Prostate gland (tissue), 2 donors: ENCODE results near the gene RBM38. TPM values are rescaled to one million over a fixed set of nuclear protein-coding genes. Genes with fewer than 3 reads are reported as not detected.

ENCODE experiments used
- DNase-seq: peaks from one replicate; pipeline ENCODE4 v3.0.0-alpha.2; 2019; ENCODE audit warnings: low spot score
- H3K27ac ChIP-seq, 2 donors: fragments of 200-600 bp; sonication (generic); 2 replicates each; pipeline ENCODE4 v1.5.1; 2017 to 2019
- H3K27me3 ChIP-seq: fragments of 200-600 bp; sonication (generic); replicated peaks from 2 replicates; pipeline ENCODE4 v1.5.1; 2019; ENCODE audit not compliant: insufficient read depth
- H3K36me3 ChIP-seq, 2 donors: fragments of 200-600 bp; sonication (generic); 1 replicate in 1 of 2; 2 replicates in 1 of 2; pipeline versions ENCODE4 v1.5.1 to v1.8.1; 2017 to 2019
- H3K4me1 ChIP-seq: fragments of 200-600 bp; sonication (generic); replicated peaks from 2 replicates; pipeline ENCODE4 v1.5.1; 2019
- H3K4me3 ChIP-seq, 2 donors: fragments of 200-600 bp; sonication (generic); 2 replicates each; pipeline ENCODE4 v1.5.1; 2017 to 2019
- H3K9me3 ChIP-seq: fragments of 200-600 bp; sonication (generic); 2 replicates; pipeline ENCODE4 v1.5.1; 2017
- CTCF ChIP-seq, 4 experiments: fragments of 200-600 bp in 2 of 4; fragments of 450-650 bp in 2 of 4; sonication (generic) in 2 of 4; IDR thresholded peaks; 1 replicate in 3 of 4; 2 replicates in 1 of 4; pipeline ENCODE4 v1.5.1; 2016 to 2019; ENCODE audit warnings: antibody characterized with exemption in 4 of 4, mild to moderate bottlenecking in 2 of 4, moderate library complexity in 2 of 4
- POLR2A ChIP-seq: fragments of 450-650 bp; IDR thresholded peaks from one replicate; pipeline ENCODE4 v1.6.1; 2016; ENCODE audit warnings: antibody characterized with exemption, mild to moderate bottlenecking
- POLR2AphosphoS5 ChIP-seq: sonication (generic); formaldehyde crosslinking; IDR thresholded peaks from one replicate; pipeline ENCODE4 v1.6.1; 2017; ENCODE audit warnings: antibody characterized with exemption
- WGBS: methylation state at CpG from one replicate; pipeline ENCODE4 v1.1.5; 2018; 5-methylcytosine and 5-hydroxymethylcytosine counted together
- intact Hi-C: fragments of 100-400 bp; cut with DNase I; formaldehyde crosslinking; loops from one replicate; pipeline ENCODE4 v1.14.2; 2022
- total RNA-seq, 2 donors: library from RNA; depleted of rRNA; stranded (reverse); fragments of >200 nt; gene quantifications; one replicate each; pipeline ENCODE4 v1.1.0, GENCODE V29; 2016

The RBM38 gene
- total RNA-seq, 2 donors from 2014 or later = 29.9 to 104 TPM

GRCh38 chr20:57414867-57415592 is 23.8 kb downstream of the RBM38 start:
- Histone ChIP-seq H3K9me3 (no peaks in the 10 kb centered on the region), H3K4me1 (no peaks in the 10 kb centered on the region), H3K27ac (no peak overlapping the region), H3K4me3 (no peak overlapping the region), H3K27me3 (no peaks in the 10 kb centered on the region), H3K36me3 (no peaks in the 10 kb centered on the region)
- DNase-seq = no peak
- intact Hi-C loops = no loop called here
- WGBS = 60% methylated on average over 16 of the region's 19 CpGs
- TF ChIP-seq CTCF (IDR thresholded peaks at IDR 0.05) = no peak
- TF ChIP-seq POLR2A = no peak
- TF ChIP-seq POLR2AphosphoS5 = no peak

- no peaks in the 10 kb centered on the region for H3K27me3 ChIP-seq
- H3K4me1 ChIP-seq = no peaks in the 10 kb centered on the region
- DNase-seq = no peak
- no peak overlapping the region for H3K27ac ChIP-seq
- no peak for TF ChIP-seq POLR2AphosphoS5
- no peak for TF ChIP-seq POLR2A
- no peak for TF ChIP-seq CTCF (IDR thresholded peaks at IDR 0.05)
- intact Hi-C loops = no loop called here
- H3K36me3 ChIP-seq = no peaks in the 10 kb centered on the region
- H3K9me3 ChIP-seq = no peaks in the 10 kb centered on the region
- WGBS = 81% methylated on average over 11 of the region's 11 CpGs
- H3K4me3 ChIP-seq = no peak overlapping the region
Observed at GRCh38 chr20:57415771-57416170, 24.6 kb downstream of the RBM38 start.

GRCh38 chr20:57416296-57417022 is 25.3 kb downstream of the RBM38 start:
- Histone ChIP-seq H3K27me3 (no peaks in the 10 kb centered on the region), H3K4me3 (no peak overlapping the region), H3K4me1 (no peaks in the 10 kb centered on the region), H3K27ac (no peak overlapping the region), H3K36me3 (no peaks in the 10 kb centered on the region), H3K9me3 (no peaks in the 10 kb centered on the region)
- no peak for DNase-seq
- intact Hi-C loops = no loop called here
- 92% methylated on average over 15 of the region's 15 CpGs for WGBS
- no peak for TF ChIP-seq POLR2A

- Histone ChIP-seq H3K27ac (no peak overlapping the region), H3K4me1 (no peaks in the 10 kb centered on the region), H3K27me3 (no peaks in the 10 kb centered on the region), H3K36me3 (no peaks in the 10 kb centered on the region), H3K9me3 (no peaks in the 10 kb centered on the region), H3K4me3 (no peak overlapping the region)
- 47% methylated on average over 6 of the region's 6 CpGs for WGBS
- intact Hi-C loops = no loop called here
- DNase-seq = no peak
- TF ChIP-seq CTCF (IDR thresholded peaks at IDR 0.05) (no peak), POLR2A (no peak), POLR2AphosphoS5 (no peak)
Observed at GRCh38 chr20:57417051-57417689, 26.0 kb downstream of the RBM38 start.
